HG03159 (cell line): Measurements from ENCODE around the gene WDR18.

Experiments
- ATAC-seq: cut with Tn5 transposase; IDR thresholded peaks from one replicate; pipeline ENCODE4 v1.9.1; 2021; ENCODE audit warnings: mild to moderate bottlenecking, moderate library complexity; ENCODE audit not compliant: unreplicated experiment

The WDR18 gene

DNA sequence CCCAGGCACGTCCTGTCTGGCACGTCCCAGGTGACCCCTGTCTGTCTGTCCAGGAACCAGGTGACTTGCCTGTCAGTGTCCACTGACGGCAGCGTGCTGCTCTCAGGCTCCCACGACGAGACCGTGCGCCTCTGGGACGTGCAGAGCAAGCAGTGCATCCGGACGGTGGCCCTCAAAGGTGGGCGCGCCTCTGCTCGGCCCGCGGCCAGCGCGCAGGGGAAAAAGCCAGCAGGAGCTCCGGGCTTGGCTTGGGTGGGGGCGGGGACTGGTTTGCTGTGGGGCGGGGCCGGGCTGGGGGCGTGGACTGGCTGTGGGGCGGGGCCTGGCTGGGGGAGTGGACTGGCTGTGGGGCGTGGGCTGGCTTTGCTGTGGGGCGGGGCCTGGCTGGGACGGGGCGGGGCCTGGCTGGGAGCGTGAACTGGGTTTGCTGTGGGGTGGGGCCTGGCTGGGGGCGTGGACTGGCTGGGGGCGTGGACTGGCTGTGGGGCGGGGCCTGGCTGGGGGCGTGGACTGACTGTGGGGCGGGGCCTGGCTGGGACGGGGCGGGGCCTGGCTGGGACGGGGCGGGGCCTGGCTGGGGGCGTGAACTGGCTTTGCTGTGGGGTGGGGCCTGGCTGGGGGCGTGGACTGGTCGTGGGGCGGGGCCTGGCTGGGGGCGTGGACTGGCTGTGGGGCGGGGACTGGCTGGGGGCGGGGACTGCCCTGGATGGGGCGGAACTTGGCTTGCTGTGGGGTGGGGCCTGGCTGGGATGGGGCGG is 7.2 kb downstream of the WDR18 start:
- no peak for ATAC-seq

DNA sequence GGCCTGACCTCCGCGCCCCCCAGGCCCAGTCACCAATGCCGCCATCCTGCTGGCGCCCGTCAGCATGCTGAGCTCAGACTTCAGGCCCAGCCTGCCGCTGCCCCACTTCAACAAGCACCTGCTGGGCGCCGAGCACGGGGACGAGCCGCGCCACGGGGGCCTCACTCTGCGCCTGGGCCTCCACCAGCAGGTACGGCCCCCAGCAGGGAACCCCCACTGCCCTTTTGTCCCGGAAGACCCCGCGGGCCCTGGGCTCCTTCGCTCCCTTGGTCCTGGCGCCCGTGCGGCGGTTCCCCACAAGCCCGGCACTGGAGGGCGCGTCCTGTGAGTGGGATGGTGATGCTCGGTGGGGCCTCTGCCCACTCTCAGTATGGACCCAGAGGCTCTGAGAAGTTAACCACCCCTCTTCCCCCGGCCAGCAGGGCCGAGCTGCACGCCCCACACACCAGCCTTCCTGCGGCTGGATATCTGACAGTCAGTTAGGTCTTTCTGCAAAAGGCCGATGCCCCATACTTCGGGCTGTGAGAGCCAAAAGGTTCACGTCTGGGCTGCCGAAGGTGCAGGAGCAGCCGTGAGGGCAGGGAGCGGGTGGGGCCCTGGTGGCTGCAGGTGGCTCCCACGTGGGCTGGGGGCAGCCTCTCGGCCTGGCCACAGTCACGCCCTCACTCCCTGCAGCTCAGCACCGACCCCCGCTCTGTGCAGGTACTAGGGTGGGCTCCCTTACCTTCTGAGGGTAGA is 8.0 kb downstream of the WDR18 start:
- ATAC-seq: no peak

DNA sequence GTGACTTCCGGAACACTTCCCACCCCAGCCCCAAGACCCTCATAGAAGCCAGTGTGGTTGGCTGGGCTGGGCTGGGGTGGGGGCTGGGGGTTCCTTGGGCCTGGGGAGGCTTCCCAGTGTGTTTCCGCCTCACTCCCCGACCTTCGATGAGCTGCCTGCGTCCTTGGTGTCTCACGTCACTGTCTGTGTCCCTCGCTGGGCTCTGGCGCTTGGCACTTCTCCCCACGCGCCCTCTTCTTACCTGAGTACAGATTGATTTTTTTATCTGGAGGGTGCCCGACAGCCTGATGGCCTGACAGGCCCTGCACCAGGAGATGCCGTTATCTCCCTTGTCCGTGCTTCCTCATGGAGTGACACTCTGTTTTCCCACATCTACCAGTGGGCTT is 8.5 kb downstream of the WDR18 start:
- no peak for ATAC-seq

DNA sequence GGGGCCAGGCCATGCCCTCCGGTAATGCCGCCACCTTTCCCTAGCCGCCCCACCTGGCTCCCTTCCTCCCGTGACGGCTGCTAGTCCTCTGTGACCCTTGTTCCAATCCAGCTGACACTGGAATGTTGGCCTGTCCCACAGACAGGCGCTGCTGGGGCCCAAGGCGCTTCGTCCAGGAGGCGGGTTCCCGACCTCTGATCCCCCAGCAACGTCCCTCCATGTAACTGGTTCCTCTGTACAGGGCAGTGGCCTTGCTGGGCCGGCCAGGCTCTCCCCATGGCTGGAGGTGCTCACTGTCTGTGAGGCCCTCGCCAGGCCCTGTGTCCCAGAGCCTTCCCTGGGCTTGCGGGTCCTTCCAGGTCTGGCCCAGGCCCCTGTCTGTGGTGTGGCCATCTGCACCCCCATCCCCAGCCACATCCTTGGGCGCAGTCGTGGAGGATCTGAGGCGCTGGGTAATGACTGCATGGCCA is 9.3 kb downstream of the WDR18 start:
- ATAC-seq: no peak

DNA sequence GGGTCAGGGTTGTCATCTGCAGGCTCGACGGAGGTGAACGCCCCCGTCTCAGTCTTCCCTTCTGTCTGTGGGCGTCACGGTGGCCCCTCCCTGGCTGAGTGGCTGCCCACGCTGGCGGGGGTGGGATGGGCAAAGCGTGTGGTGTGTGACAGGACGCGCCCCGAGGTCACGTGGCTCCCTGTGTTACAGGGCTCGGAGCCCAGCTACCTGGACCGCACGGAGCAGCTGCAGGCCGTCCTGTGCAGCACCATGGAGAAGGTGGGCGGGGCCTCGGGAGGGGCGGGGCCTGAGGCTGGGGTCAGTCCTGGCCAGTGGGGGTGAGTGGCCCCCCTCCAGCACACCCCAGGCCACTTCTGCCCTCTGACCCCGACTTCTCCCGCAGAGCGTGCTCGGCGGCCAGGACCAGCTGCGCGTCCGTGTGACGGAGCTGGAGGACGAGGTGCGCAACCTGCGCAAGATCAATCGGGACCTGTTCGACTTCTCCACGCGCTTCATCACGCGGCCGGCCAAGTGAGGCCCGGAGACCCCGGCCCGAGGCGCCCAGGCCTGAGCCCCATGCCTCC is 9.8 kb downstream of the WDR18 start:
- no peak for ATAC-seq

DNA sequence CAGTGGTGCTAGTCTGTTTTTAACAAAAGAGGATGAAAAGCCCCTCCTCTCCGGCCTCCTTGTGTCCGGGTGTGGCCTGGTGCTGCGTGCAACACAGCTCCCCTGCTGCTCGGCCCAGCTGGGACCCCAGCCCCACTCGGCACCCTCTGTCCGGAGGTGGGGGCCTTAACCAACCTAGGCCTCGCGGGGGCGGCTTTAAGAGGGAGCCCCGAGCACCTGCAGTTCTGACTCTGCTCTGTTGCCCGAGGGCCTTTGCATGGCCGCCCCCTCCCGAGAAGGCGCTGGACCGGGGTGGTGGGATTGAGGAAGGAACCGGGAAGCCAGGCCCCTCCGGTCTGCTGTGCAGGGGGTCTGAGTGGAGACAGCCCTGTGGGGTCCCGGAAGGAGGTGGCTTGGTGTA is 10.4 kb downstream of the WDR18 start:
- no peak for ATAC-seq

DNA sequence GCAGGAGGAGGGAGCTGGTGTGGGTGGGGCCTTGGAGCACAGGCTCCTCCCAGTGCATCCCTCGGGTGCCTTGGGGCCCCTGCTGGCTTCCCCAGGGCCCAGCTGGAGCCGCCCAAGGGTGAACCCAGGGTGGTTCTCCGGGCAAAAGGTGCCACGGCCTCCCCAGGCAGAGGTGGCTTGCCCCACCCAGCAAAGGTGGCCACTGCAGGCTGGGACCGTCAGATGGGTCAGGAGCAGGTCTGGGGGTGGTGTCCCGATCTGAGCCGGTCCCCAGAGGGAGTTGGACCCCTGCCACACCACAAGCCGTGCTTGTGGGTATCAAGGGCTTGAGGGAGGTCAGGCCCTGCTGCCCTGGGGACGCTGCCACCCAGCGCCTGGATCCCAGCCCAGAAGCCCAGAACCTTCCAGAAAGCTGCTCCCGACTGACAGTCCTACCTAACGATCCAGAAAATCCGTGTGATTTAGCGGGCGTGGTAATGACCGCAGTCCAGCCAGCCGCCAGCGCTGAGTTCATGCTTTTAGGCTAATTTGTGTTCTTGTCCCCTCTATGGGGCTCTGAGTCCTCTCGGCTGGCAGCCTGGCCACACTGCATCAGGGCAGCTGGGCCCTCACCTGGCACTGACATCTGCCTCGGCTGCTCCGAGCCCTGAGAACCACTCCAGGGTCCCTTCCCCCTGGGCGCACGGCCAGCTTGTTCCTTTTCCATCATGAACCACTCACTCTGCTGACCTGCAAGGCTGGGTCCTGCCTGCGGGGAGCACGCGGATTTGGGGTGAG is 11.1 kb downstream of the WDR18 start:
- no peak for ATAC-seq

DNA sequence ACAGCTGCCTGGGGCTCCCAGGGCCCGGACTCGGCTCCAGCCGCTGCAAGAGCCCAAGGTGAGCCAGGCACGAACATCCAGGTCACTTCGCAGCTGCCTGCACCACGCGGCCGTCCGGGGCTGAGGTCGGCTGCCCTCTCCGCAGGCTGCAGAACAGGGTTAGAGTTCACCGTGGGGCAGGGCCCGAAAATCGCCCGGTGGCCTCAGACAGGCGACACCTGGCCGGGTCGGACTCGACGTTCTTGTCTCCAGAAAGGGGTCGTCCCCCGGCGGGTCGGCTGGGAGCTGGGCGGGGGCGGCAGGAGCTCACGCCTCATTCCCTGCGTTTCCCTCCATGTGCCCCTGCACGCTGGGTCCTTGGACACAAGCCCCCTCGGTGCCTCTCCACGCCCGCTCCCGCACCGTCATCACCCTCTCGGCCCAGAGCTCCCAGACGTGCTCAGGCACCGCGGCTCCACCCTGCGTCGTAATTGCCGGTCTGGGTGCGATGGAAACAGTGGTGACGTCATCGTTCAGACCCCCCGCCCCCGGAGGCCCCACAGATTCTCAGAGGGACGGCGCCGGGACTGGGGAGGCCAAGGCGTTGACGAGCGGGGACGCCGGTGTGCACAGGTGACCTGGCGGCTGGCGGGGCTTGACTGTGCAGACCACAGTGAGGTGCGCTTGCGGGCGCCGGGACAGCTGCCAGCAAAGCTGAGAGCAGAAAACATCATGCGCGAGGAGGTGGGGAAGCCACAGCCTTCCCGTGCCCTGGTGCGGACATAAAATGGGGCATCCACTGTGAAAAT is 12.1 kb downstream of the WDR18 start:
- ATAC-seq: no peak

DNA sequence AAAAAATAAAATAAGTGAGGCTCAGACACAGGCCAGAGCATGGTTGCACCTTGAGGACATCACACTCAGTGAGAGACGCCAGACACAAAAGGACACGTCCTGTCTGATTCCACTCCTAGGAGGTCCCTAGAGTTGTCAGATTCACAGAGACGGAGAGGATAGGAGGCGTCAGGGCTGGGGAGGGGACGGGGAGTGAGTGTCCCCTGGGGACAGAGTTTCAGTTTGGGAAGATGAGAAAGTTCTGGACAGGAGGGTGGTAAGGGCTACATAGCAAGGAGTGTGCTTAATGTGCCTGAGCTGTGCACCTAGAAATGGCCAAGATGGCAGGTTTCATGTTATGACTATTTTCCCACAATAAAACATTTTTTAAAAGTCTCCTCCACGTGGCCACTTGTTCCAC is 13.9 kb downstream of the WDR18 start:
- no peak for ATAC-seq

DNA sequence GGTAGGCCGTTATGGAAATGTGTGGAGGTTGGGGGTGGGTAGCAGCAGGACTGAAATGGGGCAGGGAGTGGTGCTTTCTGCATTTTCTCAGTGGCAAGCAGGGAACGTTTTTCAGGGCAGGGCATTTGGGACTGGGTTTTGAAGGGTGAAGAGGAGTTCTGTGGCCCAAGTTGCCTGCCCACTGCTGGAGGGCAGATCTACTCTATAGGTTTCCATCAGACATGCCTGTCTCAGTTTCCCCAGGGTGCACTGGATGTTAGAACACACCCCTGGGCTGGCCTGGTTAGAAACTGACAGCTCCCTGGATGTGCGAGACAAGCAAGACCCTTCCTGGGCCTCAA is 15.2 kb downstream of the WDR18 start:
- no peak for ATAC-seq

DNA sequence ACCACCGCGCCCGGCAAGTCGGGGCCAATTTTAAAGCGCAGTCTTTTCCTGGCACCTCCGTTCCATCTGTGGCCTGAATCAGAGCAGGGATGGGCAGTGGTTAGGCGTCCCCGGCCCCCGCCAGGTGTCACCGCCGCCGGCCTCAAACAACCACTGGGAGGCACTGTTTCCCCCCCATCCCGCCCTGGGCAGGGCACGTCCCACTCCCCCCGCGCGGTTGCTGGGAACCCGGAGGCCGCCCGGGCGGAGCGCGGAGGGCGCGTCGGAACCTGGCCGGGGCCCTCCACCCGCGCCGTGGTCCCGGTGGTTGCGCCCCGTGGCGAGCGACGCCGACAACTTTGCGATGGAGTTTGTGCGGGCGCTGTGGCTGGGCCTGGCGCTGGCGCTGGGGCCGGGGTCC is 15.9 kb downstream of the WDR18 start, which contains the start of gene GRIN3B:
Gene GRIN3B (plus strand): TSS at position 325 of the 400 bp plus-strand sequence. CDS start 19 bp downstream, at position 344.
- no peak for ATAC-seq

DNA sequence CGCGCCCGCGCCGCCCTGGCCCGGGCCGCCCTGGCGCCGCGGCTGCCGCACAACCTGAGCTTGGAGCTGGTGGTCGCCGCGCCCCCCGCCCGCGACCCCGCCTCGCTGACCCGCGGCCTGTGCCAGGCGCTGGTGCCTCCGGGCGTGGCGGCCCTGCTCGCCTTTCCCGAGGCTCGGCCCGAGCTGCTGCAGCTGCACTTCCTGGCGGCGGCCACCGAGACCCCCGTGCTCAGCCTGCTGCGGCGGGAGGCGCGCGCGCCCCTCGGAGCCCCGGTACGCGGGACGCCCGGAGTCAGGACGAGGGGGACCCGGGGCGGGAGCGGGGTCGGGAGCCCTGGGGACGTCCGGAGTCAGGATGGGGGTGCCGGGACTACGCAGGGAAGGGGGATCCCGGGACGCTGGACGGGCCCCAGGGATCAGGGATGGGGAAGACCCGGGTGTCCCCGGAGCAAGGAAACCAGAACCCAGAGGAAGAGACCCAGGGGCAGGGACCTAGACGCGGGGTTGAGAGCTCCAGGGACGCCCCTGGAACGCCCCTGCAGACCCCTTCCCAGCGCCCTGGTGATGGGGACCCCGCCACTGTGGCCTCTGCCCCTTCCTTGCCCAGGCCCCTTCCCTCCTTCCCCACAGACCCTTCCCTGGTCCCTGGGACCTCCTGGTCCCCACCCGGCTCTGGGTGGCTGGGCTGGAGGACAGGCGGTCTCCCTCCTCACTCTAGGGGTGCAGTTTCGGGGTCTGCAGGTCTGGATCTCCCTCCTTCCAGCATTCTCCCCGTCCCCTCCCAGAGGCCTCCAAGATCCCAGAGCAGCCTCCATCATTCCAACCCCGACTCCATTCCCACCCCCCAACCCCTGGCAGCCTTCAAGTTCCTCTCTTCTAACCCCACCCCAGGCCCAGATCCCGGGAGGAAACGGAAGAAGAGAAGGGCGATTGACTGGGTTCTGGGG is 16.7 kb downstream of the WDR18 start:
- no peak for ATAC-seq

DNA sequence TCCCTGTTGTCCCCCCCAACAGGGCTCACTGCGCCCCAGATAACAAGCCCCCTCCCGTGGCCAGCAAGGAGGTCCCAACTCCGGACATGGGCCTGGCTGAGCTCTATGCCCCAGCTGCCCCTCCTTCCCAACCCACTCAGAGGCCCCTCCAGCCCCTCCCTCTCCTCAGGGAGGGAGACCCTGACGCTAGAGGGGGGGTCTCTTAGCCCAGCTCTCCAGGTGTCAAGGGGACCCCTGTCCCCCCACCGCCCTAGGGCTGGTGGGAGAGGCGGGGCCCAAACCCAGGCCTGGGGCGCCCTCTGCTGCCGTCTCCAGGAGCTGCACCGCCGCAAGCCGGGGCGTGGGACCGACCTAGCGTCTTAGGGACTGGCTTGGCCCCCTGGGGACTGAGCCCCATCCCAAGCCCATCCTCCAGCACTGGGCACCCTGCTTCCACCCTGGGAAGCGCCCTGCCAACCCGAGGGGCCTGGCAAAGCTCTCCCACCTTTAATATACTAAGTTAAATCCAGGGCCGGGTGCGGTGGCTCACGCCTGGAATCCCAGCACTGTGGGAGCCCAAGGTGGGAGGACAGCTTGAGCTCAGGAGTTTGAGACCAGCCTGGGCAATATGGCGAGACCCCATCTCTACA is 17.5 kb downstream of the WDR18 start:
- ATAC-seq: no peak

DNA sequence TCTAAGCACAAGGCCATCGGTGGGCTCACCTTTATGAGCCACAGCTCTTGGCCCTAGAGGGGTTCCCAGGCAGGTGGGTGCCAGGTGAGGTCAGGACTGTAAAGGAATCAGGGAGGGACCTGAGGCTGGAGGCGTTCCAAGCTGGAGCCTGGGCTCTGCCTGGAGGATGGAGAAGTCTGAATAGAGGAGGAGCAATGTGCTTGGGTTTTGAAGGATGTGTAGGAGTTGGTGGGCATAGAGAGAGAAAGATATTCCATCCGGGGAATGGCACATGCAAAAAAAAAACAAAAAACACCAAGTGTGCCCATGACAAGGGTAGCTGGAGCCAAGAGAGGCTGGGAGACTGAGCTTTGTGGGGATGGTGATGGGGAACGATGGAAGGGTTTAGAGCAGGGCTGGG is 18.5 kb downstream of the WDR18 start:
- no peak for ATAC-seq

DNA sequence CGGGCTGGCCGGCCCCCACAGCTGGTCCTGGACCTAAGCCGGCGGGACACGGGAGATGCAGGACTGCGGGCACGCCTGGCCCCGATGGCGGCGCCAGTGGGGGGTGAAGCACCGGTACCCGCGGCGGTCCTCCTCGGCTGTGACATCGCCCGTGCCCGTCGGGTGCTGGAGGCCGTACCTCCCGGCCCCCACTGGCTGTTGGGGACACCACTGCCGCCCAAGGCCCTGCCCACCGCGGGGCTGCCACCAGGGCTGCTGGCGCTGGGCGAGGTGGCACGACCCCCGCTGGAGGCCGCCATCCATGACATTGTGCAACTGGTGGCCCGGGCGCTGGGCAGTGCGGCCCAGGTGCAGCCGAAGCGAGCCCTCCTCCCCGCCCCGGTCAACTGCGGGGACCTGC is 19.1 kb downstream of the WDR18 start:
- no peak for ATAC-seq

DNA sequence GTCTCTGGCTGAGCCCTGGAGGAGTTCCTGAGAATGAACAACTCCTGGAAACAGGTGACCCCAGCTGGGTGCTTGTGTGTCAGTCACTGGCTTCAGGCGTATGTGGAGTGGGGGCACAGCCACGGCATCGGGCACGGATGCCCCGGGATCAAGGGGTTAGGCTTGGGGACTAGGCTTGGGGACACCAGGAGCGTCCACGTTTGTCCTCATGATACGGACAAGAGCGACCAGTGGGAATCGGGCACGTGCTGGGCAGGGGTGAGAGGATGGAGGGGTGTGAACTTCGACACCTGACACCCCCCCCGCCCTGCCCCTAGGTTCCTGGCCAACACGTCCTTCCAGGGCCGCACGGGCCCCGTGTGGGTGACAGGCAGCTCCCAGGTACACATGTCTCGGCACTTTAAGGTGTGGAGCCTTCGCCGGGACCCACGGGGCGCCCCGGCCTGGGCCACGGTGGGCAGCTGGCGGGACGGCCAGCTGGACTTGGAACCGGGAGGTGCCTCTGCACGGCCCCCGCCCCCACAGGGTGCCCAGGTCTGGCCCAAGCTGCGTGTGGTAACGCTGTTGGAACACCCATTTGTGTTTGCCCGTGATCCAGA is 20.2 kb downstream of the WDR18 start:
- no peak for ATAC-seq

DNA sequence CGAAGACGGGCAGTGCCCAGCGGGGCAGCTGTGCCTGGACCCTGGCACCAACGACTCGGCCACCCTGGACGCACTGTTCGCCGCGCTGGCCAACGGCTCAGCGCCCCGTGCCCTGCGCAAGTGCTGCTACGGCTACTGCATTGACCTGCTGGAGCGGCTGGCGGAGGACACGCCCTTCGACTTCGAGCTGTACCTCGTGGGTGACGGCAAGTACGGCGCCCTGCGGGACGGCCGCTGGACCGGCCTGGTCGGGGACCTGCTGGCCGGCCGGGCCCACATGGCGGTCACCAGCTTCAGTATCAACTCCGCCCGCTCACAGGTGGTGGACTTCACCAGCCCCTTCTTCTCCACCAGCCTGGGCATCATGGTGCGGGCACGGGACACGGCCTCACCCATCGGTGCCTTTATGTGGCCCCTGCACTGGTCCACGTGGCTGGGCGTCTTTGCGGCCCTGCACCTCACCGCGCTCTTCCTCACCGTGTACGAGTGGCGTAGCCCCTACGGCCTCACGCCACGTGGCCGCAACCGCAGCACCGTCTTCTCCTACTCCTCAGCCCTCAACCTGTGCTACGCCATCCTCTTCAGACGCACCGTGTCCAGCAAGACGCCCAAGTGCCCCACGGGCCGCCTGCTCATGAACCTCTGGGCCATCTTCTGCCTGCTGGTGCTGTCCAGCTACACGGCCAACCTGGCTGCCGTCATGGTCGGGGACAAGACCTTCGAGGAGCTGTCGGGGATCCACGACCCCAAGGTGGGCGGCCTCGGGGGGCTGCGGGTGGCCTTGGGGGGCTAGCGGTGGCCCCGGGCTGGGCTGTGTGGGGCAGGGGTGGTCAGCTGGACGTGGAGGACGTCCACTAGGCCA is 20.9 kb downstream of the WDR18 start:
- no peak for ATAC-seq
